ENCODE data around the gene GALNT17. TPM values are rescaled to one million over a fixed set of nuclear protein-coding genes. Genes with fewer than 3 reads are reported as not detected.

GALNT17 gene
- total RNA-seq, 1 experiment from 2014 or later, result not detected

DNA sequence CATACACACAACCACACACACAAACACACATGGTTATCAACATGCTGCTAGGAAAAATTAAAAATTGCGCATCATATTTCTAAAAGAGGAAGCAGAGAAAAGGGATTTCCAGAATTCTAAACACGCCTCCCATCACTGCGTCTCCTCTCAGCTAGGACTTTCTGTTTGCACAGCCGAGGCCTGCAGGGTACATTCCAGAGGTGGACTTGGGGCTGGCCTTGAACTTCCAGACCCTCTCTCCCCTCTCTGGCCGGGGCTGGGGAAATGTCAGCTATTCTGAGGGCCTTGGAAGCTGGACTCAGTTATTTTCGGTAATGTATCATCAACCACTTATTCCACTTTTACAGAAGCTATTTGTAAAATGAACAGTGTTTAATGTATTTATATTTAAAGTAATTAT, 168.7 kb downstream of the GALNT17 start:
- no peak overlapping the region for H3K4me3 ChIP-seq (ENCODE audit: low read depth, low read length, poor library complexity, severe bottlenecking)
- H3K9me3 ChIP-seq (ENCODE audit: low read depth, low read length, poor library complexity, severe bottlenecking), result peaks cover 18% of the 10 kb centered on the region
- TF ChIP-seq, protein P1, sequence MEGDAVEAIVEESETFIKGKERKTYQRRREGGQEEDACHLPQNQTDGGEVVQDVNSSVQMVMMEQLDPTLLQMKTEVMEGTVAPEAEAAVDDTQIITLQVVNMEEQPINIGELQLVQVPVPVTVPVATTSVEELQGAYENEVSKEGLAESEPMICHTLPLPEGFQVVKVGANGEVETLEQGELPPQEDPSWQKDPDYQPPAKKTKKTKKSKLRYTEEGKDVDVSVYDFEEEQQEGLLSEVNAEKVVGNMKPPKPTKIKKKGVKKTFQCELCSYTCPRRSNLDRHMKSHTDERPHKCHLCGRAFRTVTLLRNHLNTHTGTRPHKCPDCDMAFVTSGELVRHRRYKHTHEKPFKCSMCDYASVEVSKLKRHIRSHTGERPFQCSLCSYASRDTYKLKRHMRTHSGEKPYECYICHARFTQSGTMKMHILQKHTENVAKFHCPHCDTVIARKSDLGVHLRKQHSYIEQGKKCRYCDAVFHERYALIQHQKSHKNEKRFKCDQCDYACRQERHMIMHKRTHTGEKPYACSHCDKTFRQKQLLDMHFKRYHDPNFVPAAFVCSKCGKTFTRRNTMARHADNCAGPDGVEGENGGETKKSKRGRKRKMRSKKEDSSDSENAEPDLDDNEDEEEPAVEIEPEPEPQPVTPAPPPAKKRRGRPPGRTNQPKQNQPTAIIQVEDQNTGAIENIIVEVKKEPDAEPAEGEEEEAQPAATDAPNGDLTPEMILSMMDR (conservative IDR thresholded peaks at IDR 0.05; ENCODE audit: low read depth, low read length), result no peak
- TF ChIP-seq EZH2 (IDR thresholded peaks at IDR 0.05; ENCODE audit: borderline replicate concordance, low read depth, low read length, poor library complexity, severe bottlenecking), result no peak
- intact Hi-C loops (cut with micrococcal nuclease; ENCODE audit: unreplicated experiment), result no loop called here
- no TSS peak for BruUV-seq (replicated peaks)
- DNase-seq (ENCODE audit: low spot score), result no peak
- H3K36me3 ChIP-seq (ENCODE audit: insufficient read depth, low read length, poor library complexity, severe bottlenecking), result no peaks in the 10 kb centered on the region
- H3K27ac ChIP-seq (ENCODE audit: low read depth, low read length, poor library complexity, severe bottlenecking), result no peak overlapping the region
- no peaks in the 10 kb centered on the region for H3K4me1 ChIP-seq (ENCODE audit: insufficient read depth, low read length, poor library complexity, severe bottlenecking)
- ChIA-PET POLR2A (ENCODE audit: low non-redundant PET) (no interaction called here), CTCF (no interaction called here)
- H3K27me3 ChIP-seq (replicated peaks; ENCODE audit: insufficient read depth, low read depth, low read length, poor library complexity), result no peaks in the 10 kb centered on the region

DNA sequence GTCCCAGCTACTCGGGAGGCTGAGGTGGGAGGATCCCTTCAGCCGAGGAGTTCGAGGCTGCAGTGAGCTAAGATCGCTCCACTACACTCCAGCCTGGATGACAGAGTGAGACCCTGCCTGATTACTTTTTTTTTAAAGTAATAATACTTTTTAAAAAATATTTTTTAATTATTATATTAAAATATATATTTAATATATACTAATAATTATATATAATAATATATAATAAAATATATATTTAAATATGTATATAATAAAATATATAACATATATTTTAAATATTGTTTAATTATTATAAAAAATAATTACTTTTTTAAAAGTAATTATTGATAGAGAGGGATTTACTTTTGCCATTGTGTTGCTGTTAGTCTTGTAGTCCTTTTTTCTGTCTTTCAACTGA, 169.2 kb downstream of the GALNT17 start:
- ChIA-PET POLR2A (ENCODE audit: low non-redundant PET) (no interaction called here), CTCF (no interaction called here)
- Histone ChIP-seq H3K27me3 (replicated peaks; ENCODE audit: insufficient read depth, low read depth, low read length, poor library complexity) (no peaks in the 10 kb centered on the region), H3K9me3 (ENCODE audit: low read depth, low read length, poor library complexity, severe bottlenecking) (peaks cover 20% of the 10 kb centered on the region), H3K36me3 (ENCODE audit: insufficient read depth, low read length, poor library complexity, severe bottlenecking) (no peaks in the 10 kb centered on the region), H3K27ac (ENCODE audit: low read depth, low read length, poor library complexity, severe bottlenecking) (no peak overlapping the region), H3K4me1 (ENCODE audit: insufficient read depth, low read length, poor library complexity, severe bottlenecking) (no peaks in the 10 kb centered on the region), H3K4me3 (ENCODE audit: low read depth, low read length, poor library complexity, severe bottlenecking) (no peak overlapping the region)
- intact Hi-C loops (cut with micrococcal nuclease; ENCODE audit: unreplicated experiment), result no loop called here
- TF ChIP-seq EZH2 (IDR thresholded peaks at IDR 0.05; ENCODE audit: borderline replicate concordance, low read depth, low read length, poor library complexity, severe bottlenecking), result no peak
- TF ChIP-seq, protein P1 (conservative IDR thresholded peaks at IDR 0.05; ENCODE audit: low read depth, low read length), result no peak
- BruUV-seq (replicated peaks), result no TSS peak
- DNase-seq (ENCODE audit: low spot score), result no peak

DNA sequence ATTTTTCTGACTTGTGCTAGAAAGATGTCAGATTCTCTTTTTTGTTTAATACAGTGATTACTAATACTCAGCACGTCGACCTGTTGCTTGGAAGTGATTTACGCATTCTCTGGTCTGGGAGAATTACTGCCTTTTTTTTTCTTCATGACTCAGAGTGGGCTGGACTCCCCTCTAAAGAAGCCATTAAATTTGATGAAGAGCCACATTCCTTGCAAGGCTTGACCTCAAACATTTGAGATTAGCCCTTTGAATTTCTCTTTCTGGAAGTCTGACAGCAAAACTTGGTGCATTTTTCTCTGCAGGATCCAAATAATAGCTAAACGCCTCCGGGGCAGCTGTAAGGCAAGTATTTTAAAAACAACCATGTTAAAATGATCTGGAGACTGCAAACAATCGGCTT, 171.6 kb downstream of the GALNT17 start:
- DNase-seq (ENCODE audit: low spot score), result no peak
- Histone ChIP-seq H3K27me3 (replicated peaks; ENCODE audit: insufficient read depth, low read depth, low read length, poor library complexity) (no peaks in the 10 kb centered on the region), H3K36me3 (ENCODE audit: insufficient read depth, low read length, poor library complexity, severe bottlenecking) (no peaks in the 10 kb centered on the region), H3K4me3 (ENCODE audit: low read depth, low read length, poor library complexity, severe bottlenecking) (no peak overlapping the region), H3K27ac (ENCODE audit: low read depth, low read length, poor library complexity, severe bottlenecking) (no peak overlapping the region), H3K4me1 (ENCODE audit: insufficient read depth, low read length, poor library complexity, severe bottlenecking) (no peaks in the 10 kb centered on the region), H3K9me3 (ENCODE audit: low read depth, low read length, poor library complexity, severe bottlenecking) (peaks cover 32% of the 10 kb centered on the region)
- no TSS peak for BruUV-seq (replicated peaks)
- TF ChIP-seq, protein P1 (conservative IDR thresholded peaks at IDR 0.05; ENCODE audit: low read depth, low read length), result no peak
- TF ChIP-seq EZH2 (IDR thresholded peaks at IDR 0.05; ENCODE audit: borderline replicate concordance, low read depth, low read length, poor library complexity, severe bottlenecking), result no peak
- POLR2A ChIA-PET (ENCODE audit: low non-redundant PET), result no interaction called here
- CTCF ChIA-PET, result no interaction called here
- intact Hi-C loops (cut with micrococcal nuclease; ENCODE audit: unreplicated experiment), result no loop called here

Measured in A673 (cell line).